H9 (cell line): Measurements from ENCODE around the gene SMAD7. TPM values are rescaled to one million over a fixed set of nuclear protein-coding genes. Genes with fewer than 3 reads are reported as not detected.

ENCODE experiments used
- DNase-seq: peaks from one replicate; pipeline ENCODE4 v3.0.0-alpha.2; 2017
- H2AFZ ChIP-seq: one replicate; pipeline ENCODE4 v1.6.1; 2013; ENCODE audit warnings: mild to moderate bottlenecking, low read length, control low read depth, moderate library complexity
- H2AK5ac ChIP-seq: 2 replicates; pipeline ENCODE4 v1.6.1; 2013; ENCODE audit warnings: low read length, control low read depth, mixed read lengths; ENCODE audit not compliant: insufficient read length
- H2BK120ac ChIP-seq: one replicate; pipeline ENCODE4 v1.6.1; 2013; ENCODE audit warnings: low read depth, mild to moderate bottlenecking, low read length, control low read depth, inconsistent platforms; ENCODE audit not compliant: poor library complexity, severe bottlenecking
- H2BK12ac ChIP-seq: 2 replicates; pipeline ENCODE4 v1.6.1; 2013; ENCODE audit warnings: low read length, control low read depth, mixed read lengths, low read depth; ENCODE audit not compliant: insufficient read length
- H2BK15ac ChIP-seq: 2 replicates; pipeline ENCODE4 v1.6.1; 2013; ENCODE audit warnings: low read depth, low read length, control low read depth
- H2BK20ac ChIP-seq: one replicate; pipeline ENCODE4 v1.6.1; 2013; ENCODE audit warnings: low read depth, mild to moderate bottlenecking, low read length, control low read depth, inconsistent platforms; ENCODE audit not compliant: poor library complexity, severe bottlenecking
- H2BK5ac ChIP-seq: 2 replicates; pipeline ENCODE4 v1.6.1; 2013; ENCODE audit warnings: low read length, control low read depth, mixed read lengths; ENCODE audit not compliant: insufficient read length
- H3K14ac ChIP-seq: 2 replicates; pipeline ENCODE4 v1.6.1; 2013; ENCODE audit warnings: low read length, control low read depth; ENCODE audit not compliant: insufficient read depth
- H3K18ac ChIP-seq: 2 replicates; pipeline ENCODE4 v1.6.1; 2013; ENCODE audit warnings: low read depth, mild to moderate bottlenecking, mixed read lengths, low read length, control low read depth; ENCODE audit not compliant: insufficient read length
- H3K23ac ChIP-seq: 2 replicates; pipeline ENCODE4 v1.6.1; 2013; ENCODE audit warnings: low read length, control low read depth, mixed read lengths, low read depth; ENCODE audit not compliant: insufficient read length
- H3K23me2 ChIP-seq: 2 replicates; pipeline ENCODE4 v1.6.1; 2013; ENCODE audit warnings: low read depth, mild to moderate bottlenecking, mixed read lengths, low read length, control low read depth; ENCODE audit not compliant: insufficient read length, poor library complexity, severe bottlenecking
- H3K27ac ChIP-seq: 2 replicates; pipeline ENCODE4 v1.5.1; 2013; ENCODE audit warnings: low read length, control low read depth, mixed read lengths, low read depth; ENCODE audit not compliant: insufficient read length
- H3K27me3 ChIP-seq: 2 replicates; pipeline ENCODE4 v1.6.1; 2013; ENCODE audit warnings: low read length, control low read depth, inconsistent platforms; ENCODE audit not compliant: insufficient read depth
- H3K4ac ChIP-seq: 2 replicates; pipeline ENCODE4 v1.6.1; 2013; ENCODE audit warnings: low read depth, mild to moderate bottlenecking, control low read depth, inconsistent platforms, low read length, moderate library complexity
- H3K4me1 ChIP-seq: 2 replicates; pipeline ENCODE4 v1.6.1; 2013; ENCODE audit warnings: low read length, control low read depth, inconsistent platforms; ENCODE audit not compliant: insufficient read depth
- H3K4me2 ChIP-seq: 2 replicates; pipeline ENCODE4 v1.6.1; 2013; ENCODE audit warnings: low read length, control low read depth, mixed read lengths; ENCODE audit not compliant: insufficient read length, insufficient read depth
- H3K56ac ChIP-seq: 2 replicates; pipeline ENCODE4 v1.6.1; 2013; ENCODE audit warnings: low read depth, mild to moderate bottlenecking, mixed read lengths, low read length, control low read depth; ENCODE audit not compliant: insufficient read length
- H3K79me1 ChIP-seq: 2 replicates; pipeline ENCODE4 v1.6.1; 2013; ENCODE audit warnings: low read depth, mild to moderate bottlenecking, moderate library complexity, low read length, control low read depth, inconsistent platforms; ENCODE audit not compliant: insufficient read depth, poor library complexity, severe bottlenecking
- H3K79me2 ChIP-seq: 2 replicates; pipeline ENCODE4 v1.6.1; 2013; ENCODE audit warnings: low read length, control low read depth, inconsistent platforms; ENCODE audit not compliant: insufficient read depth
- H3K9ac ChIP-seq: 2 replicates; pipeline ENCODE4 v1.6.1; 2013; ENCODE audit warnings: low read length, control low read depth, mixed read lengths; ENCODE audit not compliant: insufficient read length; ENCODE audit errors: extremely low read depth
- H3K9me3 ChIP-seq: one replicate; pipeline ENCODE4 v1.6.1; 2013; ENCODE audit warnings: low read depth, low read length, inconsistent platforms; ENCODE audit not compliant: control insufficient read depth
- H3T11ph ChIP-seq: one replicate; pipeline ENCODE4 v1.6.1; 2013; ENCODE audit warnings: mild to moderate bottlenecking, low read length, control low read depth, inconsistent platforms
- H4K20me1 ChIP-seq: one replicate; pipeline ENCODE4 v1.6.1; 2013; ENCODE audit not compliant: control insufficient read depth, insufficient read length, insufficient read depth
- H4K5ac ChIP-seq: 2 replicates; pipeline ENCODE4 v1.6.1; 2013; ENCODE audit warnings: low read depth, mild to moderate bottlenecking, mixed read lengths, low read length, control low read depth; ENCODE audit not compliant: insufficient read length
- H4K8ac ChIP-seq: replicated peaks from 2 replicates; pipeline ENCODE4 v1.6.1; 2013; ENCODE audit warnings: low read length, control low read depth, mixed read lengths, low read depth; ENCODE audit not compliant: insufficient read length
- H4K91ac ChIP-seq: 2 replicates; pipeline ENCODE4 v1.6.1; 2013; ENCODE audit warnings: low read depth, mild to moderate bottlenecking, moderate library complexity, mixed read lengths, low read length, control low read depth; ENCODE audit not compliant: insufficient read length
- H3K27ac Mint-ChIP-seq, 3 experiments: 2 replicates in 2 of 3; 3 replicates in 1 of 3; pipeline ENCODE4 v1.8.0; 2020 to 2021; ENCODE audit warnings: mixed read lengths in 3 of 3, mild to moderate bottlenecking in 1 of 3, moderate library complexity in 1 of 3
- H3K27me3 Mint-ChIP-seq: 2 replicates; pipeline ENCODE4 v1.8.0; 2021; ENCODE audit warnings: low read depth, mild to moderate bottlenecking, moderate library complexity, mixed read lengths
- H3K36me3 Mint-ChIP-seq, 3 experiments: 2 replicates in 2 of 3; 3 replicates in 1 of 3; pipeline ENCODE4 v1.8.0; 2020 to 2021; ENCODE audit warnings: low read depth in 3 of 3, mixed read lengths in 3 of 3; ENCODE audit not compliant: insufficient read depth in 1 of 3
- H3K4me1 Mint-ChIP-seq, 2 experiments: 2 replicates each; pipeline ENCODE4 v1.8.0; 2020; ENCODE audit warnings: mixed read lengths in 2 of 2
- H3K4me3 Mint-ChIP-seq, 2 experiments: 2 replicates in 1 of 2; 3 replicates in 1 of 2; pipeline ENCODE4 v1.8.0; 2020 to 2021; ENCODE audit warnings: mild to moderate bottlenecking in 2 of 2, mixed read lengths in 2 of 2, moderate library complexity in 1 of 2
- H3K9me3 Mint-ChIP-seq, 2 experiments: 2 replicates in 1 of 2; 3 replicates in 1 of 2; pipeline ENCODE4 v1.8.0; 2020; ENCODE audit warnings: mild to moderate bottlenecking in 2 of 2, mixed read lengths in 2 of 2, moderate library complexity in 1 of 2
- CTCF ChIP-seq: fragments of 200-600 bp; sonication (generic); conservative IDR thresholded peaks from 3 replicates; pipeline ENCODE4 v1.8.0; 2021; ENCODE audit warnings: antibody characterized with exemption, mild to moderate bottlenecking
- WGBS: extraction: QIAGEN DNeasy Blood & Tissue Kit; methylation state at CpG from one replicate; pipeline ENCODE4 v1.1.7; 2013; ENCODE audit warnings: missing lambda C conversion rate, low lambda C conversion rate, mixed read lengths; ENCODE audit not compliant: insufficient read length; ENCODE audit errors: extremely low coverage; 5-methylcytosine and 5-hydroxymethylcytosine counted together
- total RNA-seq: library from RNA; stranded (reverse); gene quantifications from 2 replicates; pipeline ENCODE4 v1.2.1, GENCODE V29; 2021

SMAD7 gene
- total RNA-seq, 1 experiment from 2014 or later: 27.7 TPM

GRCh38 chr18:48897531-48897930 lies 53.2 kb downstream of the SMAD7 start:
- no peaks in the 10 kb centered on the region for H3K9me3 ChIP-seq
- Mint-ChIP-seq H3K9me3 (peaks cover 0 to 3% of the 10 kb centered on the region in 2 experiments; a peak in 2 of 5 replicates), H3K36me3 (no peaks in the 10 kb centered on the region), H3K27me3 (no peaks in the 10 kb centered on the region), H3K4me3 (no peak overlapping the region), H3K4me1 (peaks cover 8 to 15% of the 10 kb centered on the region in 2 experiments), H3K27ac (0 out of 7 replicates have a peak overlapping the region, but pooled peaks of 1 of the 3 experiments have one; percentile 28)
- TF ChIP-seq CTCF: no peak
- H3K23ac ChIP-seq: no peak overlapping the region
- no peaks in the 10 kb centered on the region for H3K4me1 ChIP-seq
- no peak overlapping the region for H3K9ac ChIP-seq
- no peak overlapping the region for H2AFZ ChIP-seq
- no peak overlapping the region for H2BK20ac ChIP-seq
- no peak overlapping the region for H3K4ac ChIP-seq
- no peak overlapping the region for H3K27ac ChIP-seq
- H2AK5ac ChIP-seq: no peak overlapping the region
- H2BK5ac ChIP-seq: no peak overlapping the region
- no peak overlapping the region for H2BK12ac ChIP-seq
- no peak overlapping the region for H4K8ac ChIP-seq
- no peaks in the 10 kb centered on the region for H3K79me2 ChIP-seq
- H4K91ac ChIP-seq: no peak overlapping the region
- H3K14ac ChIP-seq: no peak overlapping the region
- H3T11ph ChIP-seq: no peak overlapping the region
- no peak overlapping the region for H3K56ac ChIP-seq
- no peak overlapping the region for H3K18ac ChIP-seq
- no peaks in the 10 kb centered on the region for H4K20me1 ChIP-seq
- WGBS: no CpG with 5 or more reads among the region's 5 CpGs
- H4K5ac ChIP-seq: no peak overlapping the region
- no peak overlapping the region for H2BK120ac ChIP-seq
- H3K27me3 ChIP-seq: no peaks in the 10 kb centered on the region
- DNase-seq: no peak
- no peak overlapping the region for H3K4me2 ChIP-seq
- no peaks in the 10 kb centered on the region for H3K79me1 ChIP-seq
- H3K23me2 ChIP-seq: no peaks in the 10 kb centered on the region
- H2BK15ac ChIP-seq: no peak overlapping the region
